Measurements from ENCODE around the gene MPP7. TPM values are rescaled to one million over a fixed set of nuclear protein-coding genes. Genes with fewer than 3 reads are reported as not detected.

The MPP7 gene
- total RNA-seq, 1 experiment from 2014 or later: 79.4 TPM

- no peak for DNase-seq
- H3K36me3 ChIP-seq (ENCODE audit: control insufficient read depth, insufficient read depth, low read length): no peaks in the 10 kb centered on the region; the same call in 1 of the 2 replicates
- Mint-ChIP-seq H3K36me3 (ENCODE audit: insufficient read depth, unreplicated experiment) (peaks cover 5% of the 10 kb centered on the region), H3K27me3 (ENCODE audit: insufficient read depth, unreplicated experiment) (no peaks in the 10 kb centered on the region), H3K4me1 (ENCODE audit: low read depth, unreplicated experiment) (peaks cover 33% of the 10 kb centered on the region), H3K4me3 (ENCODE audit: unreplicated experiment) (no peak overlapping the region), H3K27ac (ENCODE audit: unreplicated experiment) (no peak overlapping the region), H3K9me3 (ENCODE audit: unreplicated experiment) (no peaks in the 10 kb centered on the region)
- TF ChIP-seq CTCF (IDR thresholded peaks at IDR 0.05; ENCODE audit: insufficient read depth in 1 of 2, low read depth in 1 of 2, low read length in 1 of 2, severe bottlenecking in 1 of 2, unreplicated experiment in 1 of 2): no peak
- no peak overlapping the region for H3K4me3 ChIP-seq (ENCODE audit: low read depth, low read length)
- intact Hi-C loops (cut with micrococcal nuclease; ENCODE audit: unreplicated experiment): no loop called here
- no TSS peak for BruUV-seq (replicated peaks)
- ChIA-PET POLR2A (no interaction called here), CTCF (interaction anchor here (0.6 to 3.0 kb wide), 5 partner anchors 28 to 95 kb away, joined by 3 to 20 read pairs (median 4); no protein-coding TSS in a partner anchor)
- H3K4me1 ChIP-seq: peaks cover 28% of the 10 kb centered on the region
- no peaks in the 10 kb centered on the region for H3K27me3 ChIP-seq (replicated peaks; ENCODE audit: control insufficient read depth, insufficient read depth, low read length)
- no peaks in the 10 kb centered on the region for H3K9me3 ChIP-seq
Measured at GRCh38 chr10:28298951-28299350, 3.9 kb downstream of the MPP7 start.

DNA sequence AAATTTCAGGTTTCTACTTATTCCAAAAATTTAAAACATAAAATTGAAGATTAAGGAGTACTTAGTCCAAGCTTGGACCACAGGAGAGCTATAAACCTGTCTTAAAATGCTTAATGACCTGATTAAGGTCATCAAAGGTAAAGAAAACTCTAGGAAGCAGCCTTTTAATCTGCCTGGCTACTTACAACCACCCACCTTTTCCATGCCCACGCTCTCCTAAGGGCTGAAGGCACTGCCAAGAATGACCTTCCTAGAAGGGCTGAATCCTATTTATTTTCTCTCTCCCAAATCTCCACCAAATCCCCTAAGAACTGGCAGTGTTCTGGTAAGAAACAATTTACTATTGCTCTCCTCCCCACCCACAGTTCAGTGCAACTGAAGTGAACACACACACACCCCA is 6.8 kb downstream of the MPP7 start:
- H3K4me1 ChIP-seq: peaks cover 29% of the 10 kb centered on the region
- H3K36me3 ChIP-seq (ENCODE audit: control insufficient read depth, insufficient read depth, low read length): no peaks in the 10 kb centered on the region; the same call in 1 of the 2 replicates
- CTCF ChIA-PET: interaction anchor here (1.0 to 1.1 kb wide), 2 partner anchors 45 to 87 kb away, joined by 4 to 5 read pairs; no protein-coding TSS in a partner anchor
- TF ChIP-seq CTCF (IDR thresholded peaks at IDR 0.05; ENCODE audit: insufficient read depth in 1 of 2, low read depth in 1 of 2, low read length in 1 of 2, severe bottlenecking in 1 of 2, unreplicated experiment in 1 of 2): no peak
- no TSS peak for BruUV-seq (replicated peaks)
- no peak overlapping the region for H3K4me3 ChIP-seq (ENCODE audit: low read depth, low read length)
- peaks cover 43% of the 10 kb centered on the region for H3K4me1 Mint-ChIP-seq (ENCODE audit: low read depth, unreplicated experiment)
- no peaks in the 10 kb centered on the region for H3K9me3 Mint-ChIP-seq (ENCODE audit: unreplicated experiment)
- H3K4me3 Mint-ChIP-seq (ENCODE audit: unreplicated experiment): no peak overlapping the region
- no peak for DNase-seq
- H3K27me3 ChIP-seq (replicated peaks; ENCODE audit: control insufficient read depth, insufficient read depth, low read length): no peaks in the 10 kb centered on the region
- POLR2A ChIA-PET: interaction anchor here (1.2 kb wide), 1 partner anchor 12 kb away, joined by 5 read pairs; no protein-coding TSS in a partner anchor
- H3K27ac Mint-ChIP-seq (ENCODE audit: unreplicated experiment): no peak overlapping the region
- no peaks in the 10 kb centered on the region for H3K9me3 ChIP-seq
- H3K36me3 Mint-ChIP-seq (ENCODE audit: insufficient read depth, unreplicated experiment): peaks cover 7% of the 10 kb centered on the region
- intact Hi-C loops (cut with micrococcal nuclease; ENCODE audit: unreplicated experiment): no loop called here
- no peaks in the 10 kb centered on the region for H3K27me3 Mint-ChIP-seq (ENCODE audit: insufficient read depth, unreplicated experiment)

GRCh38 chr10:28295336-28295735 is 7.5 kb downstream of the MPP7 start:
- H3K4me1 ChIP-seq: peaks cover 28% of the 10 kb centered on the region

More at GRCh38 chr10:28295336-28295735, 7.5 kb downstream of the MPP7 start:
- no TSS peak for BruUV-seq (replicated peaks)
- Mint-ChIP-seq H3K4me3 (ENCODE audit: unreplicated experiment) (no peak overlapping the region), H3K36me3 (ENCODE audit: insufficient read depth, unreplicated experiment) (peaks cover 7% of the 10 kb centered on the region), H3K27ac (ENCODE audit: unreplicated experiment) (no peak overlapping the region), H3K9me3 (ENCODE audit: unreplicated experiment) (no peaks in the 10 kb centered on the region), H3K4me1 (ENCODE audit: low read depth, unreplicated experiment) (peaks cover 40% of the 10 kb centered on the region), H3K27me3 (ENCODE audit: insufficient read depth, unreplicated experiment) (no peaks in the 10 kb centered on the region)
- H3K27me3 ChIP-seq (replicated peaks; ENCODE audit: control insufficient read depth, insufficient read depth, low read length): no peaks in the 10 kb centered on the region
- H3K36me3 ChIP-seq (ENCODE audit: control insufficient read depth, insufficient read depth, low read length): no peaks in the 10 kb centered on the region; the same call in 1 of the 2 replicates
- intact Hi-C loops (cut with micrococcal nuclease; ENCODE audit: unreplicated experiment): no loop called here
- no peak for DNase-seq
- no peaks in the 10 kb centered on the region for H3K9me3 ChIP-seq
- POLR2A ChIA-PET: interaction anchor here (1.2 kb wide), 1 partner anchor 11 kb away, joined by 5 read pairs; no protein-coding TSS in a partner anchor
- CTCF ChIA-PET: interaction anchor here (1.1 kb wide), 1 partner anchor 45 kb away, joined by 4 read pairs; no protein-coding TSS in a partner anchor
- H3K4me3 ChIP-seq (ENCODE audit: low read depth, low read length): no peak overlapping the region
- TF ChIP-seq CTCF (IDR thresholded peaks at IDR 0.05; ENCODE audit: insufficient read depth in 1 of 2, low read depth in 1 of 2, low read length in 1 of 2, severe bottlenecking in 1 of 2, unreplicated experiment in 1 of 2): no peak
